Endometrium (tissue), 2 donors: ENCODE results near the gene CTF1.

Experiments used
- FAIRE-seq: peaks from 2 replicates; lab custom pipeline; 2012; peaks lifted over from hg19 to GRCh38; lab: Jason Lieb, UNC
- donor health status: control.
- donor health status: control.

CTF1 gene

GRCh38 chr16:30910427-30911029 is 14.1 kb downstream of the CTF1 start:
- no peak for FAIRE-seq

DNA sequence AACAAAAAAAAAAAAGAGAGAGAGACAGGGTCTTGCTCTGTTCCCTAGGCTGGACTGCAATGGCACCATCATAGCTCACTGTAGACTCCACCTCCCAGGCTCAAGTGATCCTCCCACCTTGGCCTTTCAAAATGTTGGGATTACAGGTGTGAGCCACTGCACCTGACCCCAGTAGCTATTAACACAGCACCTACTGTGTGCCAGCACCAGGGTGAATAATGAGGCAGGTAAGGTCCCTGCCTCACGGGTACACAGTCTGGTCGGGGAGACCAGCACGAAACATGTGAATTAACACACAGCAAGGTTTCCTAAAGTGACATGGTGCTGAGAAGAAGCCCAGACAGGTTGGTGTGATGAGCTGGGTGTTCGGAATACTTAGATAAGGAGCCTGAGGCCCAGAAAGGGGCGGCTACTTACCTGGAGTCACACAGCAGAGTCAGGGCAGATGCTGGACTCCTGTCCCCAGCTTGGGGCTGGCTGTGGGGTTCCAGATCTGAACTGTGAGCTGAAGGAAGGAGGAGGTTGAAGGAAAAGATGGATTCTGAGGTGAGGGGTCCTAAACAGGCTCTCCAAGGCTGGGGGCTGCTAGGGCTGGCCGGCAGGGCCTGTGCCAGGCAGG is 16.5 kb downstream of the CTF1 start:
- no peak for FAIRE-seq

GRCh38 chr16:30914830-30915229 is 18.4 kb downstream of the CTF1 start:
- FAIRE-seq, result no peak

- no peak for FAIRE-seq
These were observed 22.2 kb downstream of the CTF1 start for GRCh38 chr16:30918614-30919013.

GRCh38 chr16:30920891-30921290 is 24.5 kb downstream of the CTF1 start:
- FAIRE-seq, result no peak

DNA sequence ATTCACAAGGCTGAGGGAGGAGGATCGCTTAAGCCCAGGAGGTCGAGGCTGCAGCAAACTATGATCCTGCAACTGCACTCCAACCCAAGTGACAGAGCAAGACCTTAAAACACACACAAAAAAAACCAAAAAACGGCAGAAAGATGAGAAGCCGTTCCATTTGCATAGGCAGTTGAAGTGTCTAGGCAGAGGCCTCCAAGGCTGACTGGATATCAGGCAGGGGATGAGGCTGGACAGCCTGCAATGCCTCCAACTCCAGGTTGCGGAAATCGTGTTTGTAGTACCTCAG is 25.0 kb downstream of the CTF1 start:
- no peak for FAIRE-seq

DNA sequence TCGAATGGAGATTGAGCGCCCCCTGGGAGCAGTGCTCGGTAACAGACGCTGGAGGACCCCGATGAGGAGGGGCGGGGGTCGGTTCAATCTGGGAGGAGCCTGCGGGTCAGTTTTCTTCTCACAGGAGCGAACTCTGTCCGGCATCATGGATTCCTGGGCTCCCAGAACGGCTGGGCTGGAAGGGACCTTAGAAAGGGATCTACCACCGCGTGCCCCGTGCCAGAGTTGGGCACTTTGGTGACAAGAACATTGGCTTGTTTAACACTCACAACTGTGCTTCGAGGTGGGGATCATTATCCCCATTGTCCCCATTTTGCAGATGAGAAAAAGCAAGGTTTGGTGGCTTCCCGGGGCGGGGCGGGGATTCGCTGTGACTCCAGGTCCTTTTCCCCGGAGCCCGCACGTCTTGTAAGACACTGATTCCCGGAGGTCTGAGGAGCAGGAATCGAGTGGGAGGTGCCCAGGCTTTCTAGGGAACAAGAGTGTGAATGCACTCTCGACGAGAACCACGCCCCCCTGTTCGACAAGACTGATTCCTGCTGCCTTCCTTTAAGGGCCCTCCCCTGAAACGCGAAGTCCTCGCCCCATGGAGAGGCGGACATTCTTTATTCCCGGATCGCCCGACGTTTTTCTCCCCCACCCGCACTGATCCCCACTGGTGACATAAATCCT is 25.5 kb downstream of the CTF1 start:
- peak; percentile 79 for FAIRE-seq

- peak; percentile 99 for FAIRE-seq
These were observed 26.1 kb downstream of the CTF1 start for GRCh38 chr16:30922420-30922959.

DNA sequence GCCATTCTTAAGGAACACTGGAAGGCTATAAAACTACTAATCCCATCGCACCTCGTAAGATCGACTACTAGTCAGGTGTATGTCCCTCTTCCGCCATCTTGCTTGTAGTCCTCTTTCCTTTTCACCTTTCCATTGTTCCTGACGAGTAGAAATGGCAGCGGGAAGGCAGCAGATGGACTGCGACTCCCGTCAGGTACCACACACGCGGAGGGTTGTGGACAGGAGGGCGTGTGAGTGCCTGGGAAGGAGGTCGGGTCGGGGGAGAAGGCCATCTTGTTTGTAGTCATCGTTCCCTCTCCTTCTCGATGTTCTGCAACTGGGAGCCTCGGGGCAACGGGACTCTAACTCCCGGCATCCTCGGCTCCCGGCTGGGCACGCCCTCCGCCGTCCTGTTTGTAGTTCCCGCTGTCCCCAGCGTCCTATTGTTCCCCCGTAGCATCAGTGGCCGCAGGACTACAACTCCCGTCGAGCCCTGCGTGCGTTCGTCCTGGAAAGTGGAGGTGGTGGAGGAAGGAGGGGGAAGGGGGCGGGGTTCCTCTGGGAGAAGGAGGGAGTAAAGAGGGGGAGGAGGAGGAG is 26.6 kb downstream of the CTF1 start:
- FAIRE-seq, result no peak

DNA sequence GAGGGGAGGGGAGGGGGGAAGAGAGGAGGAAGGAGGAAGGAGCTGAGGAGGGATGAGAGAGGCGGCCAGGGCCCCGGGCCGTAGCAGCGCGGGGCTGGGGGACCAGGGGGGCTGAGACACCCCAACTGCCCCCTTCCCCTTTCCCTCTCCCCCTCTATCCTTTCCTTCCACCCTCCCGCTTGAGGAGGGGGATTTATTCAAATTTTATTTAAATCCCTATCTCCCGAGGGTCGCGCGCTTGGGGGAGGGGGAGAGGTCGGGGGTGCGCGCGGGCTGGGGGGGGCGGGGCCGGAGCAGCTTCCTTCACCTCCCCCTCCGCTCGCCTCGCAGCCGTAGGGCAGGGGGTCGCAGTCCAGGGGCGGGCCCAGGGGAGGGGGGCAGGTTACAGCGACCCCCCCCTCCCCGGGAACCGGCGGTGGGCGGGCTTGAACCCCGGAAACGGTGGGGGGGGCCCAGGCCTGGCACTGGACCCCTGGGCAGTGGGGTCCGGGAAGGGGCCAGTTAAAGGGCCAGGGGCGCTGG is 27.2 kb downstream of the CTF1 start, which contains the start of gene FBXL19:
Gene FBXL19 (plus strand): TSS at position 19 of the 522 bp plus-strand sequence. CDS start 2,183 bp downstream, outside the sequence.
- no peak for FAIRE-seq

DNA sequence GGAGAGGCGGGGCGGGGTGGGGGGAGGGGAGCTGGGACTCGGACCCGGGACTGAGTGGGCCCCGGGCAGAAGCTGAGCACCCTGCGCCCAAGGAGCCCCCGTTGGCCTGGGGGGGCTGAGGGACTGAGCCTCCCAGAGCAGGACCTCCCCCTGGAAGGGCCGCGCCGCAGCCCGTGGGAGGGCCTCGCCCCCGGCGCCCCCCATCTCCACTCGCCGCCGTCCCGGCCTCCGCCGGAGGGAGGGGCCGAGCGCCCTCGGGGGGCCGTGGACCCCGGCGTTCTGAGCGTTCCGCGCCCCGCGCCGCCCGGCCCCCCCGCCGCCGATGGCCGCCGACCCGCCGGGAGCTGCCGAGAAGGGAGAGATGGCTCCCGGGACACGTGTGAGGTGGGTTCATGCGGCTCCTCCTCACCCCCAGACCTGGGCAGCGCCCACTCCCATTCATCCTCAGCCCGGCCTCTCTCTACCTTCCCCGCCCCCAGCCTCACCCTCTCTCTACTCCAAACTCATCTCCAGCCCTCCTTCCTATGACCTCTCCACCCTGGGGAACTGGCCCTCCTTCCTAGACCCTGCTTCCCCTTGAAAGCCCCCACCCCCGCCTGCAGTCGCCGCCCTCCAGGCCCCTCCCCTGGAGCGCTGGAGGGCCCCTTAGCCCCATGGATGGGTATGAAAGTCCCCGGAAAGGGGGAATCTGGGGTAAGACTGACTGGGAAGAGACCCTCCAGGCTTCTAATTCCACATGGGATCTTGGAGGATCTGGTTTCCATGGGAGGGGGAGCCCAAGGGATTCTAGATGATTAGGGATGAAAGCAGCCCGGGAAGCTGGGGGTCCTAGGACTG is 27.9 kb downstream of the CTF1 start:
- no peak for FAIRE-seq

- FAIRE-seq, result no peak
These were observed 28.7 kb downstream of the CTF1 start for GRCh38 chr16:30924913-30925631.

DNA sequence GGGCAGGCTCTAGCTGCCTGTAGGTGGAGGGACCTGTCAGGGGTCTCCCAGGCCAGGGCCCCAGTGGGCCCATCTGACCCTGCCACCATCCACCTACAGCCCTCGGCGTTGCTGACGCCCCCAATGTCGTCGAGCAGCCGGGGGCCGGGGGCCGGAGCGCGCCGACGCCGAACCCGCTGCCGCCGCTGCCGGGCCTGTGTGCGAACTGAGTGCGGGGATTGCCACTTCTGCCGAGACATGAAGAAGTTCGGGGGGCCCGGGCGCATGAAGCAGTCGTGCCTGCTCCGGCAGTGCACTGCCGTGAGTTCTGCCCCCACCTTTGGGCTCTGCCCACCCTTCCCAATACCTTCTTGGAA is 29.2 kb downstream of the CTF1 start:
- FAIRE-seq, result no peak

- FAIRE-seq, result no peak
These were observed 29.8 kb downstream of the CTF1 start for GRCh38 chr16:30925995-30926811.

- no peak for FAIRE-seq
These were observed 30.7 kb downstream of the CTF1 start for GRCh38 chr16:30926937-30927788.

GRCh38 chr16:30927789-30928378 is 31.5 kb downstream of the CTF1 start:
- FAIRE-seq, result no peak

- no peak for FAIRE-seq
These were observed 32.0 kb downstream of the CTF1 start for GRCh38 chr16:30928390-30928789.

- FAIRE-seq, result no peak
These were observed 32.8 kb downstream of the CTF1 start for GRCh38 chr16:30929167-30929566.

DNA sequence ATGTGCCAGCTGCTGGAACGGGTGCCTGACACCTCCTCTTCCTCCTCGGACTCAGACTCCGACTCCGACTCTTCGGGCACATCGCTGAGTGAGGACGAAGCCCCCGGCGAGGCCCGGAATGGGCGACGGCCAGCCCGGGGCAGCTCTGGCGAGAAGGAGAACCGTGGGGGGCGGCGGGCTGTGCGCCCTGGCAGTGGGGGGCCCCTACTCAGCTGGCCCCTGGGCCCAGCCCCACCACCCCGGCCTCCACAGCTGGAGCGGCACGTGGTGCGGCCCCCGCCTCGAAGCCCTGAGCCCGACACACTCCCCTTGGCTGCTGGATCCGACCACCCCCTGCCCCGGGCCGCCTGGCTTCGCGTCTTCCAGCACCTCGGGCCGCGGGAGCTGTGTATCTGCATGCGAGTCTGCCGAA is 33.8 kb downstream of the CTF1 start:
- FAIRE-seq, result no peak
